Suprapubic skin (tissue), 4 donors: ENCODE measurements around the gene ITGA2B. TPM values are rescaled to one million over a fixed set of nuclear protein-coding genes. Genes with fewer than 3 reads are reported as not detected.

ENCODE experiments used
- DNase-seq, 2 donors: peaks; one replicate each; pipeline ENCODE4 v3.0.0-alpha.2; 2019; ENCODE audit warnings: low spot score in 2 of 2
- H3K27ac ChIP-seq: fragments of 200-600 bp; sonication (generic); one replicate; pipeline ENCODE4 v1.5.1; 2019
- H3K27me3 ChIP-seq: fragments of 200-600 bp; sonication (generic); one replicate; pipeline ENCODE4 v1.5.1; 2019
- H3K36me3 ChIP-seq: fragments of 200-600 bp; sonication (generic); one replicate; pipeline ENCODE4 v1.5.1; 2019
- H3K4me1 ChIP-seq: fragments of 200-600 bp; sonication (generic); one replicate; pipeline ENCODE4 v1.5.1; 2019
- H3K4me3 ChIP-seq: fragments of 200-600 bp; sonication (generic); one replicate; pipeline ENCODE4 v1.5.1; 2019; ENCODE audit warnings: mild to moderate bottlenecking
- H3K9me3 ChIP-seq: fragments of 200-600 bp; sonication (generic); one replicate; pipeline ENCODE4 v1.5.1; 2019
- EP300 ChIP-seq: sonication (generic); formaldehyde crosslinking; IDR thresholded peaks from one replicate; pipeline ENCODE4 v1.6.1; 2017; ENCODE audit warnings: antibody characterized with exemption
- POLR2A ChIP-seq, 2 donors: fragments of 450-650 bp; IDR thresholded peaks; one replicate each; pipeline ENCODE4 v1.6.1; 2017; ENCODE audit warnings: antibody characterized with exemption in 2 of 2, mild to moderate bottlenecking in 2 of 2, moderate library complexity in 2 of 2
- POLR2AphosphoS5 ChIP-seq, 3 donors: sonication (generic); formaldehyde crosslinking; IDR thresholded peaks; one replicate each; pipeline ENCODE4 v1.6.1; 2017; ENCODE audit warnings: antibody characterized with exemption in 3 of 3
- WGBS: methylation state at CpG from one replicate; pipeline ENCODE4 v1.1.5; 2018; 5-methylcytosine and 5-hydroxymethylcytosine counted together
- total RNA-seq, 4 donors: library from RNA; depleted of rRNA; stranded (reverse); fragments of >200 nt; gene quantifications; one replicate each; pipeline ENCODE4 v1.1.0, GENCODE V29; 2016
- TF ChIP-seq, protein P1 (sequence below), 2 donors: fragments of 200-600 bp in 1 of 2; fragments of 450-650 bp in 1 of 2; sonication (generic) in 1 of 2; IDR thresholded peaks; one replicate each; pipeline ENCODE4 v1.5.1; 2016 to 2019; ENCODE audit warnings: antibody characterized with exemption in 2 of 2, mild to moderate bottlenecking in 1 of 2, moderate library complexity in 1 of 2

The ITGA2B gene
- total RNA-seq, 4 donors from 2014 or later: 0.45 to 0.48 TPM; not detected in 2

DNA sequence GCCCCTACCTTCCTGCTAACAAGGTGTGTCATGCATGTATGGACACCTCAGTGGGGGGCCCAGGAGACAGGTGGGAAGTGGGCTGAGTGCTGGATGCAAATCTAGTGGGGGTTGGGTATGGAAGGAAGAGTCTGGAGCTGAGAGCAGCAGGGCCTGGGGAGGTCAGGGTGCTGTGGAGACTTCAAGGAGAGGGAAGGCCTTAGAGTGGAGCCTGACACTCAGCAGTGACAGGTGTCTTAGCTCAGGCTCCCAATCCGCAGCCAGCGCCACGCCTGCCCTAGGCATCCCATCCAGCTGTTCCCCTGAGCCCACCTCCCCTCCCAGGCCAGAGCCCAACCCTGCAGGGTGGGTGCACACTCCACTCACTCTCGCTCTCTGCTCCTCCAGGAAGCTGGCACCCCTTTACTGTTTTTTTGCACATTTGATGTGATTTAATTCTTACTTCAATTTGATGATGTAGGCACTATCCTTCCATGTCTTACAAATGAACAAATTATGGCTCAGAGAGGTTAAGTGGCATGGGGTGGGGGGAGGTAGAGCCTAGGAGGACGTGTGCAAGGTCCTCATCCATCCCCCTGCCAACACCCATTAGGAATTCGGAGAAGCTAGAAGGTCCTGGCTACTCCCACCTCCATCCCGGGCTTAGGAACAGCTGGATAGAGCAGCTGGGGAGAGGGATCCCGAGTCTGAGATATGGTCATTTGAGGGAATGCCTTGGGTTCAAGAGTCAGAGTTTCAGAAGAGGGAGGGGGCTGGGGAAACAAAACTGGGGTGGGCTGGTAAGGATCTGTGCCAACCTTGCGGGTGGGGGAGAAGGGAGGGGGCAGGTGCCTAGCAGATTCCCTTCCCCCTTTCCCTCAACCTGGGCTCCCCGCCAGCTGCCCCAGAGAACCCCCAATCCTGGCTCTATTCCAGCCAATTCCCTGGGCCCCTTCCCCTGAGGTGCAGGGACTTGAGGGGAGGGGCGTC, 27.9 kb downstream of the ITGA2B start:
- Histone ChIP-seq H3K36me3 (no peaks in the 10 kb centered on the region), H3K4me1 (peaks cover 19% of the 10 kb centered on the region), H3K27me3 (peaks cover 9% of the 10 kb centered on the region), H3K4me3 (no peak overlapping the region), H3K27ac (no peak overlapping the region), H3K9me3 (no peaks in the 10 kb centered on the region)
- no peak for DNase-seq
- WGBS: 64% methylated on average over 11 of the region's 11 CpGs
- TF ChIP-seq POLR2AphosphoS5 (IDR thresholded peaks at IDR 0.05) (no peak), EP300 (no peak), POLR2A (IDR thresholded peaks at IDR 0.05) (no peak)
- TF ChIP-seq, protein P1, sequence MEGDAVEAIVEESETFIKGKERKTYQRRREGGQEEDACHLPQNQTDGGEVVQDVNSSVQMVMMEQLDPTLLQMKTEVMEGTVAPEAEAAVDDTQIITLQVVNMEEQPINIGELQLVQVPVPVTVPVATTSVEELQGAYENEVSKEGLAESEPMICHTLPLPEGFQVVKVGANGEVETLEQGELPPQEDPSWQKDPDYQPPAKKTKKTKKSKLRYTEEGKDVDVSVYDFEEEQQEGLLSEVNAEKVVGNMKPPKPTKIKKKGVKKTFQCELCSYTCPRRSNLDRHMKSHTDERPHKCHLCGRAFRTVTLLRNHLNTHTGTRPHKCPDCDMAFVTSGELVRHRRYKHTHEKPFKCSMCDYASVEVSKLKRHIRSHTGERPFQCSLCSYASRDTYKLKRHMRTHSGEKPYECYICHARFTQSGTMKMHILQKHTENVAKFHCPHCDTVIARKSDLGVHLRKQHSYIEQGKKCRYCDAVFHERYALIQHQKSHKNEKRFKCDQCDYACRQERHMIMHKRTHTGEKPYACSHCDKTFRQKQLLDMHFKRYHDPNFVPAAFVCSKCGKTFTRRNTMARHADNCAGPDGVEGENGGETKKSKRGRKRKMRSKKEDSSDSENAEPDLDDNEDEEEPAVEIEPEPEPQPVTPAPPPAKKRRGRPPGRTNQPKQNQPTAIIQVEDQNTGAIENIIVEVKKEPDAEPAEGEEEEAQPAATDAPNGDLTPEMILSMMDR (IDR thresholded peaks at IDR 0.05): no peak

DNA sequence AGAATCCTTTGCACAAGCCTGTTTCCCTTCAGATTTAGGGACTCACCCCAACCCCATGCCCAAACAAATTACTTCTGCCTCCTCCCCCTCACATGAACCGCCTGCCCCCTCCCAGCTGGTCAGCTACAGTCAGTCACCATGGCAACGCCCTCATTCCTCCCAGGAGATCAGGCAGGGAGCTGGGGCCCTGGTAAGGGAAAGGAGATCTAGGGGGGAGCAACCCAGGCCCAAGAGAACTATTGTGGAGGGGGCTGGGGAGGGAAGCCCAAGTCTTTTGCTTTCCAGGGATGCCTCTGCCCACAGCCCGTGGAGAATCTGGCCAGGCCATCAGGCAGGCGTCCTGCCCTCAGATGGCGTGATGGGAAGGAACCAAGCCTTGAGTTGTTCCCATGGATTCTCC, 28.6 kb downstream of the ITGA2B start:
- 64% methylated on average over 4 of the region's 5 CpGs for WGBS
- TF ChIP-seq POLR2A (IDR thresholded peaks at IDR 0.05) (no peak), EP300 (no peak), POLR2AphosphoS5 (IDR thresholded peaks at IDR 0.05) (no peak)
- TF ChIP-seq, protein P1 (IDR thresholded peaks at IDR 0.05): no peak

DNA sequence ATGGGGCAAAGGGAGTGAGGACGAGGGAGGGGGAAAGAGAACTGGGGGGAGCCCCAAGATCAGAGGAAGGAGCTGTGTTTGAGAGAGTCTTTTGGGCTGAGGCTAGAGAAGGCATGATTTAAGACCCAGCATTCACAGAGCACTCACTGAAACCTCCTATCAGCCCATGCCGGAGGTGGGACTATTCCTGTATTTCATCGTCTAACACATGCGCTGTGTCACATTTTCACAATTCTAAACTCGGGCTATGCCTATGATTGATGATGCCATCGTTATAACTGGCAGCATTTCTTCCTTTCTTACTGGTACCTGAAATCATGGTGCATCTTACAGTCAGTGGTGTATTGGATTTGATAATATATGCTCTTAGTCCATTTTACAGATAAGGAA, 29.3 kb downstream of the ITGA2B start:
- WGBS: 53% methylated on average over 6 of the region's 6 CpGs
- Histone ChIP-seq H3K27me3 (peaks cover 6% of the 10 kb centered on the region), H3K36me3 (no peaks in the 10 kb centered on the region), H3K4me3 (no peak overlapping the region), H3K4me1 (peaks cover 19% of the 10 kb centered on the region), H3K9me3 (no peaks in the 10 kb centered on the region), H3K27ac (no peak overlapping the region)
- no peak for DNase-seq
- TF ChIP-seq POLR2AphosphoS5 (IDR thresholded peaks at IDR 0.05) (no peak), POLR2A (IDR thresholded peaks at IDR 0.05) (no peak), EP300 (no peak)
- TF ChIP-seq, protein P1 (IDR thresholded peaks at IDR 0.05): no peak

More for the DNA sequence above, 28.6 kb downstream of the ITGA2B start:
- no peaks in the 10 kb centered on the region for H3K9me3 ChIP-seq
- peaks cover 19% of the 10 kb centered on the region for H3K4me1 ChIP-seq
- peaks cover 6% of the 10 kb centered on the region for H3K27me3 ChIP-seq
- H3K27ac ChIP-seq: no peak overlapping the region
- H3K36me3 ChIP-seq: no peaks in the 10 kb centered on the region
- H3K4me3 ChIP-seq: no peak overlapping the region
- DNase-seq: no peak

DNA sequence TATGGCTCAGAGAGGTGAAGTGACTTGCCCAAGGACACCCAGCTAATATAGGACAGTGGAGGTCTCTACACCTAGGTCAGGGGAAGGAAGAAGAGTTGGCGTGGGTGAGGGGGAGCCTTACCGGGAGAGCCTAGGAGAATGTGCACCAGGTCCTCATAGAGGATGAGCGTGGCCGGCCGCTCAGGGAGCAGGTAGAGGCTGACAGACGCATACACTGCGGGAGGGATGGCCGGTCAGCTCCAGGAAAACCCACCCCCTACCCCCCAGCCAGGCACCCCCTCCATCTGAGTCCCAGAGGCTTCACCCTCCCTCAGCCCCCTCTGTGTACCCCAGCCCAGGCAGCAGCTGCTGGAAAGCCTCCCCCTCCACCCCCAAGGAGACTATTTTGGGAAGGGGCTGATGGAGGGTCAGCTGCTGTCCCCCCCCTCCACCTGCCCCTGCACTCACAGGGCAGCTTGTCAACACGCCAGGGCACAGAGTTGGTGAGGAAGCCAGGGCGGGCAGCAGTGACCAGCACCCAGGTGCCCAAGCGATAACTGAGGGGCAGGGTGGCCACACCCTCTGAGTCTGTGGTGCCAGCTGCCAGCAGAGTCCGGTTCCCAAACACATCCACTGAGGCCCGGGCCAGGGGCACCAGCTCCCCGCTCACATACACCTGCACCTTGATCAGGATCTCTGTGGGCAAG, 29.8 kb downstream of the ITGA2B start:
- Histone ChIP-seq H3K36me3 (no peaks in the 10 kb centered on the region), H3K27me3 (peaks cover 6% of the 10 kb centered on the region), H3K9me3 (no peaks in the 10 kb centered on the region), H3K4me3 (no peak overlapping the region), H3K4me1 (peaks cover 20% of the 10 kb centered on the region), H3K27ac (no peak overlapping the region)
- DNase-seq: no peak
- no peak for TF ChIP-seq POLR2AphosphoS5 (IDR thresholded peaks at IDR 0.05)
- TF ChIP-seq EP300: no peak
- no peak for TF ChIP-seq POLR2A (IDR thresholded peaks at IDR 0.05)
- TF ChIP-seq, protein P1 (IDR thresholded peaks at IDR 0.05): no peak
- WGBS: 71% methylated on average over 8 of the region's 14 CpGs

DNA sequence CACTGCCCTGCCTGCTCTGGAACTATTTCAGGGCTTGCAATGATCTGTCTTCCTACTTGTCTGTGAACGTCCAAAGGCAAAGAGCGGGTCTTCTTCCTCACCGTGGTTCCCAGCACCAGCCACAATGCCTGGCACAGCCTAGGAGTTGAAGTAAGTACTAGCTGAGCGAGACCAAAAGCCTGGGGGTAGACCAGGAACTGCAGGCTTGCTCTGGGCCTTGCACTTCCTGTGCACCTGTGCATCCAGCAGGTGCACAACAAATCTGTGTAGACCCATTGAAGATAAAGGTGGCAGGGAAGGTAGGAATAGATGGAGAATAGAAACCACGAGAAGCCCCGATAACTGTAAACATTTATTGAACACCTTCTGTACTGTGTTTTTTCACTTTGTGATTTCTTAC, 30.4 kb downstream of the ITGA2B start:
- Histone ChIP-seq H3K27me3 (peaks cover 6% of the 10 kb centered on the region), H3K4me1 (peaks cover 21% of the 10 kb centered on the region)
- DNase-seq: no peak

More for the DNA sequence above, 30.4 kb downstream of the ITGA2B start:
- Histone ChIP-seq H3K4me3 (no peak overlapping the region), H3K27ac (no peak overlapping the region), H3K36me3 (no peaks in the 10 kb centered on the region), H3K9me3 (no peaks in the 10 kb centered on the region)
- TF ChIP-seq, protein P1 (IDR thresholded peaks at IDR 0.05): no peak
- TF ChIP-seq EP300 (no peak), POLR2A (IDR thresholded peaks at IDR 0.05) (no peak), POLR2AphosphoS5 (IDR thresholded peaks at IDR 0.05) (no peak)
- WGBS: 65% methylated on average over 6 of the region's 6 CpGs
